HG02571 (cell line): ENCODE results near the gene SAMD8.
"Not testable (repeated sequence)": the region's sequence is repeated elsewhere in the genome, so short reads cannot be mapped to it uniquely, and the experiment has no call there.

Experiments used
- ATAC-seq: cut with Tn5 transposase; IDR thresholded peaks from one replicate; pipeline ENCODE4 v1.9.1; 2021; ENCODE audit warnings: mild to moderate bottlenecking, moderate library complexity; ENCODE audit not compliant: unreplicated experiment

The SAMD8 gene

DNA sequence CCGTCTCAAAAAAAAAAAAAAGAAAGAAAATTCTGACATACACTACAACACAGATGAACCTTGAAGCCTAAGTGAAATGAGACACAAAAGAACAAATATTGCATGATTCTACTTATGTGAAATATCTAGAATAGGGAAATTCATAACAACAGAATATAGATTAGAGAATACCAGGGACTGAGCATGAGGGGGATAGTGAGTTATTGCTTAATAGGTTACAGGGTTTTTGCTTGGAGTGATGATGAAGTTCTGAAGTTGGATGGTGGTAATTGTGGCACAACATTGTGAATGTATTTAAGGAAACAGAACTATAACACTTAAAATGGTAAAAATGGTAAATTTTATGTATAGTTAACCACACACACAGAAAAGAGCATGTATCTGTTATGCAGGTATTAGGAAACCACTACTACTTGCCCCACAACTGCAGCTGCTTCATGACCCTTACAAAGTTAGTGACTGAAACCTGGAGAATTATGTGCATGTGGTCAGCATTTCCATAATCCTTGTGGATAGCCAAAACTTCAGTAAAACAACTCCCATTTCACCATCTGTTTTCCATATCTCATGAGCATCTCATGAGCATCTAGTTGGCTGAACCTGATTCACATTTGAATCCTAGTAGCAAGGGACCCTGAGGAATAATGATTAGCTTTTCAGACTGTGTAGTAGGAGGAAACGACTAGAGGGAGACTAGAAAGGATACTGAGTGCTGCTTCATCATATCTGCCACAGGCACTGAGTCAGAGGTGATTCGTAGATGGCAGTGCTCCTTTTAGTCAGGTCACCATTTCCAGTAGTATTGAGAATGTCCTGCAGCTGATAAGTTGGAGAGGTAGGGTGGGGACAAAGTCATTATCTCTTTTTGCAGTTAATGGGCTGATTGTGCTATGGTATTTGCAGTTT is 26.3 kb downstream of the SAMD8 start:
- ATAC-seq, result no peak

DNA sequence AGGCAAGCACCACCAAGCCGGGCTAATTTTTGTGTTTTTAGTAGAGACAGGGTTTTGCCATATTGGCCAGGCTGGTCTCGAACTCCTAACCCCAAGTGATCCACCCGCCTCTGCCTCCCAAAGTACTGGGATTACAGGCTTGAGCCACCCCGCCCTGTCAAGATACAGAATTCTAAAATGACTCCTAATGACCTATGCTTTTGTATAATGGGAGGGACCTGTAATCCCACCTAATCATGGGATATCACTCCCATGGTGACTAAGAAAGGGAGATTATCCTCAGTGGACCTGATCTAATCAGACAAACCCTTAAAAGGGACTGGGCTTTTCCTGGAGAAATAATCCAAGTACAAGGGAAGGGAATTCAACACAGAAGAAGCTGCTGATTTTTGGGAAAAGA is 28.8 kb downstream of the SAMD8 start:
- ATAC-seq, result no peak

DNA sequence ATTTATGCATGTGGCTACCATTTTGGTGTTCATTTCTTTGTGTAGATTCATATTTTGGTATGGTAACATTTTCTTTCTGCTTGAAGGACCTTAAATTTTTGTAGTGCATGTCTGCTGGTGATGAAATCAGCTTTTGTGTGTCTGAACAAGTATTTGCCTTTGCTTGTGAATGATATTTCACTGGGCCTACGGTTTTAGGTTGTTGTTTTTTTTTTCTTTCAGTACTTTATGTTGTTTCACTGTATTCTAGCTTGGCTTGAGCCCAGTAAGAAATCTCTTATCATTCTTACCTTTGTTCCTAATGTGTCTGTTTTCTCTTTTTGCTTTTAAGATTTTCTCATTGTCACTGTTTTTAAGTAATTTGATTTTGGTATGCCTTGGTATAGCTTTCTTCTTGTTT is 31.9 kb downstream of the SAMD8 start:
- no peak for ATAC-seq

DNA sequence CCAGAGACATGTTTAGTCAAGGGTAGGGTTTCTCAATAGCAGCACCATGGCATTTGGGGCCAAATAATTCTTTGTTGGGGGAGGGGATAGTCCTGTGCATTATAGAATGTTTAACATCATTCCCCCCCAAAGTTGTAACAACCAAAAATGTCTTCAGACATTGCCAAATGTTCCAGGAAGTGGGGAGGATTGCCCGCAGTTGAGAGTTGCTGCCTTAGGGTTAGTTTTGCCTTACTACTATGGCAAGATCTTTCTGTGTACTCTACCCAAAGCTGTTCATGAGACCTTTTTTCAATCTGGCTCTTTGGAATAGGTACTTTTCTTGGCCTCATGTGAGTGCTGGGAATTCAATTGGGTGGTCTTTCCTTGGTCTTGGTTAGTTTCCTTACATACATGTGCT is 34.1 kb downstream of the SAMD8 start:
- no peak for ATAC-seq

DNA sequence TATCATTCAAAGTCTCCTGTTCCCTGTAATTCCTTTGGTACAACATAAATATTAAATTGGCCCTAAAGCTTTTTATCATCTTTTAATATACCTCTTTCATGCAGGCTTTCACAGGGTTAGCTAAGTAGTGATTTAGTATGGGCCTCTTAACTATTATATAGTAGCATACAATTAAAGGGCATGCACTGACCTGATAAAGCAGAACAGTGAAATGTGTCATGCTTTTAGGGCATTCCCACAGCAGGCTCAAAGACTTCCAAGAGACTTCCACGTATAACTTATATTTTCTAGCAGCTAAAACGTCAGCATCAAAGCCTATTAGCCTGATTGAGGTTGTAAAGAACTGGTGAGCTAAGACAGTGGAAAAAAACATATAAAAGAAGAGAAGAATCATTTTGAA is 35.3 kb downstream of the SAMD8 start:
- ATAC-seq, result no peak

DNA sequence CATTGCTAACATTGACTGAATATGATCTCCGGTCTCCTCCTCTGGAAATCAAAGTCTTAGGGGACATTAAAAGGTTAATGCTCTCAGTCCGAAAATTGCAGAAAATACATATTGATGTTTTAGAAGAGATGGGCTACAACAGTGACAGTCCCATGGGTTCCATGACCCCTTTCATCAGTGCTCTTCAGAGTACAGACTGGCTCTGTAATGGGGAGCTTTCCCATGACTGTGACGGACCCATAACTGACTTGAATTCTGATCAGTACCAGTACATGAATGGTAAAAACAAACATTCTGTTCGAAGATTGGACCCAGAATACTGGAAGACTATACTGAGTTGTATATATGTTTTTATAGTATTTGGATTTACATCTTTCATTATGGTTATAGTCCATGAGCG is 39.2 kb downstream of the SAMD8 start:
- ATAC-seq, result no peak

DNA sequence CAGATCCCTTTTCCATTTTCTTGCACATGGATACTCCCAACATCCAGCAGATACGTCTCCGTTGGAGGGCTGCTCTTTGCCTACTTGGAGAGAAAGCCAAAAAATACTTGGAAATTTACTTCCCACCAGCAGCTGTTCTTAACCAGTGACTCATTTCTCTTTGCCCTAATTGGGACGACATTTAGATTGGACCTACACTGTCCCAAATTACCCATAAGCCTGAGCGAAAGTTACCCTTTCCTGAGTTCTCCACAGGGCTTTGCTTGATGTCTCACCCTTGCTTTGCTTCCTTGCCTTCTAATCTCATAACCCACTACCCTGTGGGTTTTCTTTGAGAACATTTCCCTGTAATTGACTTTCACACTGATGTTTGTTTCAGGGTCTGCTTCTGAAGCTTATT is 48.1 kb downstream of the SAMD8 start:
- ATAC-seq, result no peak

DNA sequence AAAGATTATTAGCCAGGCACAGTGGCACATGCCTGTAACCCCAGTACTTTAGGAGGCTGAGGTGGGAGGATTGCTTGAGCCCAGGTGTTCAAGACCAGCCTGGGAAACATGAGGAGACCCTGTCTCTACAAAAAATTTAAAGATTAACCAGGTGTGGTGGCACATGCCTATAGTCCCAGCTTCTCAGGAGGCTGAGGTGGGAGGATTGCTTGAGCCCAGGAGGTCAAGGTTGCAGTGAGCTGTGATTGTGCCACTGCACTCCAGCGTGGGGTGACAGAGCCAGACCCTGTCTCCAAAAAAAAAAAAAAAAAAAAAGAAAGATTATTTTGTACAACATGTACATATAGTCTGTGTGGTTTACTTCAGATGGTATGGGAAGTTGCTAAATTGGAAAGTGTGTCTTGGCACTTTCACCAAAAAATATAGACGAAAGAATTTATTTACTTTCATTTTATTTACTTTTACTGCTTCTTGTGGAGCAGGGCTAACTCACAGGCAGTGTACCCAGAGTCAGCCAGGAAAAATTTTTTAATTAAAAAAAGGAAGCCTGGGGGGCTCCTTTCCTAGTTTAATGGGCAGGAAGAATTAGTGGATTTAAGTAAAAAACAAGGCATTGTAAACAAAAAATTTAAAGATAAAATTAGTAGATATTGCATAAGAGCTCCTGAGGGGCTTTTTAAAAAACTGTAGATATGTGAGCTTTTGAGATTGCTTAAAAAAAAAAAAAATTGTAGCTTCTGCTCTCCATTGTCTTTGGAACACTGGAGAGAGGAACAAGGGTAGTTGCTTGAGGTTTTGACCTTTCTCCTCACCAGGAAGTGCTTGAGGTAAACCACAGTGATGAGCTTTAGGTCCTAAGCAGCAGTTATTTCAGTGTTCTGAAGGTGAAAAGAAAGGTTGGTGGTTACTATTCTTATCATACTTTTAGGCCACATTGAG is 54.5 kb downstream of the SAMD8 start:
- peak; percentile 63 for ATAC-seq

DNA sequence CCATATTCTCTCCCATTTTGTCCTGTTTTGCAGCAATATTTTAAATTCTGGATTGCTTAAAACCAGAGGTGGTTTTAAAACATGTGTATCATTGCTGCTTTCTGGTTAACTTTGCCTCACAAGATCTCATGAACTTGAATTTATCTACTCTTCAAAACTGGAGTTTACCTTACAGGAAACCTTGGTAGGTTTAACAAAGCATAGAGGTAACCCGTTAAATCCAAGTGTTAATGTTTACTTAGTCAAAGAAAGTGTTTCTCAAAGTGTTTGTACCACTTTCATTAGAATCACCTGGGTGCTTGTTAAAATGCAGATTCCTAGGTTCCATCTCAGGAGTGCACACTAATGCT is 55.1 kb downstream of the SAMD8 start:
- ATAC-seq, result no peak

DNA sequence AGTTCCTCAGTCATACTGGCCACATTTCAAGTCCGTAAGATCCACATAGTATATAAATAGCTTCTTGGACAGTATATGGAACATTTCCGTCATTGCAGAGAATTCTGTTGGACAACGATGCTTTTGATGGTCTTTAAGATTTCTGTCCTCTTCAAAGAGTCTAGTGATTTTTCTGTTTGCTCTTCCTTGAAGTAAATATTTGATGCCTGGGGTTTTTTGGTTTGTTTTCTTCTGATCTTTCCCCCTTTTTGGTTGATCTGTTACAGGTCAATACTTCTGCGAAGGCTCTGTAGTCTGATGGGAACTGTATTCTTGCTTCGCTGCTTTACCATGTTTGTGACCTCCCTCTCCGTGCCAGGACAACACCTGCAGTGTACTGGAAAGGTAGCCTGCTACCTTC is 56.8 kb downstream of the SAMD8 start:
- ATAC-seq, result no peak

DNA sequence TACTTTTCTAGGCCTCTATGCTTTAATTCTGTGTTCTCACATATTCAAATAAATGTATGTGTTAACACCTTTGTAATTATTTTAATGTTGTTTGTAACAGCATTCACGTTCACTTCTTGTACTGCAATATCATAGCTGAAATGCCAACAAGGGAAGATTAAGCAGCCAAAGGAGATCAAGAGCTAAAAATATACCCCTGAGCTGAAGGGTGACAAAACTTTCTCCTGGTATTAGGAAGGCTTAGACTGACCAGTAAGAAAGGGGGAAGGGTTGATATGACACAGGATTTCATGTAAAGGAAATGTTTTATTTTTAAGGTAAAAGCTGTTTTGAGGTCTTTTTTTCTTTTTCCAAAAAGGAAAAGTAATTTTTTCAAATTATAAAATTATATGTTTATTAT is 58.8 kb downstream of the SAMD8 start:
- ATAC-seq, result no peak

DNA sequence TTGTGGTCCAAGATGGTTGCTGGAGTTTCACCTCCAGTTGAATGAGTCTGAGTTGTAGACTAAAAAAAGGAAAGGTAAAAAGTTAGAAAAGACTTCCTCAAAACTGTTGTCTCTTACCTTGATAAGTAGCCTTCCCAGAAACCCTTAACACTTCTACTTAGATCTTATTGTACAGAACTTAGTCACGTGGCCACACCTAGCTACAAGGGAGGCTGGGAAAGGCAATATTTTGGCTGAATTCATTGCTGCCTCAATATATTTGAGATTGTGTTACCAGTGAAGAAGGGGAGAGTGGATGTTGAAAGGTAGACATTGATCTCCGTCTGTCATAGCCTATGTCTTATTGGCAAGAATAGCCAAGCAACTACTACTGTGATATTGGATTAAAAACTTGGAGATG is 63.6 kb downstream of the SAMD8 start:
- ATAC-seq, result no peak

DNA sequence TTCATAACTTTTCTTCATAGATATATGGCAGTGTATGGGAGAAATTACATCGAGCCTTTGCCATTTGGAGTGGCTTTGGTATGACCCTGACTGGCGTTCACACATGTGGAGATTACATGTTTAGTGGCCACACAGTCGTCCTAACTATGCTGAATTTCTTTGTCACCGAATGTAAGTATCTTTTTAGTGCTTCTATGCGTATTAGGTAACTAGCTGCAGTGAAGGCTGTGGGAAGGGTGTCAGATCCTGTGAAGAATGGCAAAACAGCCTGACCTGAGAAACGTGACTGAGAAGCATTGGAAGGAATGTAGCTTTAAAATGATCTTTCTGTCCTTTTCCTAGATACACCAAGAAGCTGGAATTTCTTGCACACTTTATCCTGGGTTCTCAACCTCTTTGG is 64.6 kb downstream of the SAMD8 start:
- ATAC-seq, result no peak

DNA sequence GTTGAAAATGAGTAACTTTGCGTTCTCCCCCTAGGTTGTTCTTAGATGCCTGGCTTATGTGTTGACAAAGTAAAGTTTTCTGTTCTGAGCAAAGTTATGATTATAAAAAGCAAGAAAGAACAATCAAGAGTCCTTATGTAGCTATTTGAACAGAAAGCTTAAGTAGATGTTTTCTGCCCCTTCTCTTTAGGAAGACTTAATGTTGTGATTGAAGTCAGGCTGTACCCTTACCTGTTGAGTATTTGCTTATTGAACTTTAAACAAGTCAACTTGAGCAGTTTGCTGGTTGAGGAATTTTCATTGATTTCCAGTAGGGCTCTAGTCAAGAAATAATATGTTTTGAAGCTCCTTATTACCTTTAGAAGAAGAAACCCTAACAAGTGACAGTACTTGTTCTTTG is 65.3 kb downstream of the SAMD8 start:
- no peak for ATAC-seq

DNA sequence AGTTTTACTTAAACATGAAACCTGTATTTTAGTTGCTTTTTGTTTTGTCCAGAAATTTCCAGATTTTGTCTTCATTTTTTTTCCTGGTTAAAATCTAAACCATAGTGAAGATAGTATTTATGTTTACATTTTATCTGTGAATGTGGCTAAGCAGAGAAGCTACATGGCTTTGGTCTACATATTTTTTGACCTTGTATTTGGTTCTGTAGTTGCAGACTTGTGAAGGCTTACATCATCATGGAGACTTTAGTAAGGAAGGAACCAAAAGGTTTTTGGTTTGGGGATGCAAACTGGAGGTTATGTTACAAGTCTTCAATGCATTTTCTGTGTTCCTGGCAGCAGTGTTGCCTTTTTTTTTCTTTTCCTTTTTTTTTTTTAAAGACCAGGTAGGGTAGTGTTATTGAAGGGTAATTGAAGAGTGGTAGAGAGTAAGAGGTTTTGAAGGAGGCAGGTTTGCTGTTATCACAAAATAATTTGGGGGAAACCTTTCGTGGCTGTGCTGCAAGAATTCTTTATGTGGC is 68.3 kb downstream of the SAMD8 start:
- ATAC-seq, result no peak

DNA sequence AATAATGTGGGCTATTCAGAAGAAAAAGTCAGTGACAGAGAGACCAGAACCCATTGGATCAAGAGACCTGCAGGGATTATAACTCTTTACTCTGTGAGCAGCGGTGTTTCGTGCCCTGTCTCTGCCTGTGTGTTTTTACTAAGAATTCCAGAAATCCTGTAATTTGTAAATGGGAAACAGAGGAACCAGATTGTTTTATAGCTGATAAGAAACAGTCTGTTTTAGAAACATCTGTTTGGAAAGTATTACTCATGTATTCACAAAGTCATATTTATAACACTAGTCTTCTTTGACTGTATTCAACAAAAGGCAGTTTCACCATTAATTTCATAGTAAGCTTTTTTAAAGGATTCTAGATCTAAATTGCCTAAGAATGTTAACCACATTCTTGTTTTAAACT is 69.1 kb downstream of the SAMD8 start:
- no peak for ATAC-seq

DNA sequence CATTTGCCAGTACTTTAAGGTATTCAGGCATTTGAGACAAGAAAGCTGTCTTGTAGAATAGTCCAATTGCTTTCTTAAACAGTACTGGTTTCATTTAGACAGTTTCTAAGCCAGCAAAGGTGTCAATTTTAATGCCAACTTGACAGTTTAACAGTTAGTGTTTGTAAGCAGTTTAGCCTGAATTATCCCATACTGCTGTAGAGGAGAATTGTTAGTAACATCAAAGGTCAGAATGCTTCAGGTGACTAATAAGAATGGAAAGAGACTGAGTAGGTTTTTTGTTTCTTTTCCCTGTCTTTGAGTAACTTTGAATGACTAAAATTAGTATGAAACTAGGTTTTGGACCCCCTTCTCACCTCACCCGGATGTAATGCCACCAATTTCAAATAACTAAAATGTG is 69.6 kb downstream of the SAMD8 start:
- ATAC-seq, result no peak

DNA sequence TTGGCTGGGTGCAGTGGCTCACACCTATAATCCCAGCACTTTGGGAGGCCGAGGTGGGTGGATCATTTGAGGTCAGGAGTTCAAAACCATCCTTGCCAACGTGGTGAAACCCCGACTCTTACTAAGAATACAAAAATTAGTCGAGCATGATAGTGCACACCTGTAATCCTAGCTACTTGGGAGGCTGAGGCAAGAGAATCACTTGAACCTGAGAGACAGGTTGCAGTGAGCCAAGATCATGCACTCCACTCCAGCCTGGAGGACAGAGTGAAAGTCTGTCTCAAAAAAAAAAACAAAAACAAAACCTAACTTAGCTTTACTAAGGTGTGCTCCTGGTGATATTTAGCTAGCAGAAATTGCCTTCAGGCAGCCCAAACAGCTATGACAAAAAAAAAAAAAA is 74.9 kb downstream of the SAMD8 start:
- ATAC-seq, result no peak

DNA sequence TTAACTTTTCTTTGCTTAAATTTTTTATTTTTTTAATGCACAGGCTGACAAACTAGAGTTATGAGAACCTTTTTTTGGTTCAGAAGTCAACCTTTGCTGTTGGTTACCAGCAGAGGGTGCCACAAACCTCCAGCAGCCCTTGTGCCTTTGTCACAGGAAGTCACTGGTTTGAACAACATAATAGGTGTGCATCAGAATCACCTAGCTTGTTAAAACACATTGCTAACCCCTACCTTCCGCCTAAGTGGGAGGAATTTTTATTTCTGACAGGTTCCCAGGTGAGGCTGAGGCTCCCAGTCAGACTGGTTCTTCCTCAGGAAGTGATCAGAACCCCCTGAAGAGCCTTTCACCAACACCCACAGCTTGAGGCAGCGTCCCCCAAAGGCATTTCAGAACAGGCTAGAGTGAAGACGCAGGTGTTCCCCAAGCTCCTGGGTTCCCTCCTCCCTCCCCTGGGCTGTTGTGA is 76.5 kb downstream of the SAMD8 start:
- no peak for ATAC-seq

DNA sequence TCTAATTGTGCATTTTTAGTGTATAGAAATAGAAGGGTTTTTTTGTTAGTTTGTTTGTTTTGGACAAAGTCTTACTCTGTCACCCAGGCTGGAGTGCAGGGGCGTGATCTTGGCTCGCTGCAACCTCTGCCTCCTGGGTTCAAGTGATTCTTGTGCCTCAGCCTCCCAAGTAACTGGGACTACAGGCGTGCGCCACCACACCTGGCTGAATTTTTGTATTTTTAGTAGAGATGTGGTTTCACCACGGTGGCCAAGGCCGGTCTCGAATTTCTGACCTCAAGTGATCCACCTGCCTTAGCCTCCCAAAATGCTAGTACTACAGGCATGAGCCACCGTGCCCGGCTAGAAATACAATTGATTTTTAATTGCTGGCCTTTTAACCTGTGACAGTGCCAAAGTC is 77.1 kb downstream of the SAMD8 start:
- ATAC-seq, result not testable (repeated sequence)

DNA sequence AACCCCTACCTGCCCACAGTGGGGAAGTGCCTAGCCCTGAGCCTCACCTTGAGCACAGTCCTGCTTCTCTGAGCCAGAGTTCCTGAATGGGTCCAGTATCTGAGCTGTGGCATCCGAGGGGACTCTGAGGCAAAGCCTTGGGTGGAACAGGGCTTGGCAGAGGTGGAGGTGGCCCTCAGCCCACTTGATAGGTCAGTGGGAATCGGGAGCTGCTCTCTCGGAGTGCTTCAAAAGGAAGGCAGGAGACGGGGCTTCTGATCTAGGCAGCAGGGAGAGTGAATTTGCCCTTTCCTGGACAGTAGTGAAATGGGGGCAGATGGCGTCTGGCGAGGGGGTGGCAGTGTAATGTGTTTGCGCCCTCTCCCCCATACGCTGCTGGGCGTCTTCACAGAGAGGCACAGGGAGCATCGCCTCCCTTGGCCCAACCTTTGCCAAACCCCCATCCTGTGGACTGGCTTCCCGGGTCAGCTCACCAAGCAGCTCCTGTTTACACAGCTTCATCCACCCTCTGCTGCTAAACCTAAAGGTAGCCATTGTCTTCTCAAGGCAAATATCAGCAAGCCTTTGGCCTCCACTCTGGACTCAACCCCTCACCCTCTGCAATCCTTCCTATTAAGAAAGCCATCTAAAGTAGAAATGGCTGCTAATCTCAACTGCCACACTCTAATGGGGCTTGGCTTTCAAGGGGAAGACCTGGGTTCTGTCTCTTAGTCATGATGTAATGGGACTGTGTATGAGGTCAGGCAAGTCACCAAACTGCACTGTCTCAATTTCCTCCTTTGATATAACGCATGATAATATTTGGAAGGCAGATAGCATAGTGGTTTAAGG is 78.0 kb downstream of the SAMD8 start:
- ATAC-seq, result no peak
